Testis (tissue), 2 donors: ENCODE results near the gene PDIA4.

Experiments used
- POLR2A ChIP-seq: fragments of 450-650 bp; IDR thresholded peaks from one replicate; pipeline ENCODE4 v1.6.1; 2017; ENCODE audit warnings: antibody characterized with exemption, mild to moderate bottlenecking, moderate library complexity
- TF ChIP-seq, protein P1 (sequence below), 3 experiments: fragments of 450-650 bp in 2 of 3; fragments of 200-600 bp in 1 of 3; sonication (generic) in 1 of 3; IDR thresholded peaks; one replicate each; pipeline ENCODE4 v1.5.1; 2016 to 2019; ENCODE audit warnings: antibody characterized with exemption in 3 of 3, mild to moderate bottlenecking in 2 of 3, moderate library complexity in 1 of 3

DNA sequence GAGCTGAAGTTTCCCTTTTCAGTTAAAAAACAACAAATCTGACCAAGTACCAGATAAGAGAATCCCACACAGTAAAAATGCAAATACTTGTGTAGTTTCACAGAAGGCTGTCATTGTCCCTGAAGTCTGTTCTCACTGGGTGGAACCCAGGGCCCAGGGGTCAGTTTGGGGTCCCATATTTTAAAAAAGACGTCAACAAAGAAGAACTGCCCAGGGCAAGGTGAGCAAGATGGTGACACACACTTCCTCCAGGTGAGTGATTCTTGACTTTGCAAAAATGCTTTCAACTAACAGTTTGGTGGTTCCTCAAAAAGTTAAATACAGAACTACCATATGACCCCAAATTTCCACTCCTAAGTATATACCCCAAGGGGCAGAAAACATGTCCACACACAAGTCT, 36.8 kb downstream of the PDIA4 start:
- no peak for TF ChIP-seq POLR2A
- TF ChIP-seq, protein P1, sequence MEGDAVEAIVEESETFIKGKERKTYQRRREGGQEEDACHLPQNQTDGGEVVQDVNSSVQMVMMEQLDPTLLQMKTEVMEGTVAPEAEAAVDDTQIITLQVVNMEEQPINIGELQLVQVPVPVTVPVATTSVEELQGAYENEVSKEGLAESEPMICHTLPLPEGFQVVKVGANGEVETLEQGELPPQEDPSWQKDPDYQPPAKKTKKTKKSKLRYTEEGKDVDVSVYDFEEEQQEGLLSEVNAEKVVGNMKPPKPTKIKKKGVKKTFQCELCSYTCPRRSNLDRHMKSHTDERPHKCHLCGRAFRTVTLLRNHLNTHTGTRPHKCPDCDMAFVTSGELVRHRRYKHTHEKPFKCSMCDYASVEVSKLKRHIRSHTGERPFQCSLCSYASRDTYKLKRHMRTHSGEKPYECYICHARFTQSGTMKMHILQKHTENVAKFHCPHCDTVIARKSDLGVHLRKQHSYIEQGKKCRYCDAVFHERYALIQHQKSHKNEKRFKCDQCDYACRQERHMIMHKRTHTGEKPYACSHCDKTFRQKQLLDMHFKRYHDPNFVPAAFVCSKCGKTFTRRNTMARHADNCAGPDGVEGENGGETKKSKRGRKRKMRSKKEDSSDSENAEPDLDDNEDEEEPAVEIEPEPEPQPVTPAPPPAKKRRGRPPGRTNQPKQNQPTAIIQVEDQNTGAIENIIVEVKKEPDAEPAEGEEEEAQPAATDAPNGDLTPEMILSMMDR (IDR thresholded peaks at IDR 0.05): no peak
